GM23338 (cell line): ENCODE measurements around the gene LTB4R.

Experiments used
- CREB1 ChIP-seq: fragments of 250-450 bp; sonication (Bioruptor Pico); IDR thresholded peaks from 2 replicates; pipeline ENCODE4 v1.5.0; 2020; ENCODE audit warnings: low read depth, mild to moderate bottlenecking, moderate library complexity
- EZH2 ChIP-seq: fragments of 200-600 bp; sonication (generic); IDR thresholded peaks from one replicate; pipeline ENCODE4 v1.8.0; 2017; ENCODE audit warnings: antibody characterized with exemption, mild to moderate bottlenecking, low read depth; ENCODE audit not compliant: unreplicated experiment
- EZH2phosphoT487 ChIP-seq: fragments of 200-600 bp; sonication (generic); IDR thresholded peaks from one replicate; pipeline ENCODE4 v1.8.1; 2018; ENCODE audit warnings: antibody characterized with exemption; ENCODE audit not compliant: unreplicated experiment
- JUNB ChIP-seq: IDR thresholded peaks from one replicate; pipeline ENCODE4 v1.6.1; 2016; ENCODE audit warnings: antibody characterized with exemption; ENCODE audit not compliant: unreplicated experiment
- POLR2AphosphoS5 ChIP-seq: IDR thresholded peaks from 2 replicates; pipeline ENCODE4 v1.6.1; 2016; ENCODE audit warnings: antibody characterized with exemption, low read depth
- STAT1 ChIP-seq: IDR thresholded peaks from one replicate; pipeline ENCODE4 v1.6.1; 2016; ENCODE audit warnings: antibody characterized with exemption; ENCODE audit not compliant: unreplicated experiment
- TF ChIP-seq, protein P1 (sequence below), 2 experiments: fragments of 200-600 bp in 1 of 2; sonication (generic) in 1 of 2; conservative IDR thresholded peaks; 2 replicates each; pipeline versions ENCODE4 v1.5.1 to v1.6.1; 2016 to 2017; ENCODE audit warnings: antibody characterized with exemption in 2 of 2, low read depth in 2 of 2, mild to moderate bottlenecking in 2 of 2, moderate library complexity in 1 of 2

DNA sequence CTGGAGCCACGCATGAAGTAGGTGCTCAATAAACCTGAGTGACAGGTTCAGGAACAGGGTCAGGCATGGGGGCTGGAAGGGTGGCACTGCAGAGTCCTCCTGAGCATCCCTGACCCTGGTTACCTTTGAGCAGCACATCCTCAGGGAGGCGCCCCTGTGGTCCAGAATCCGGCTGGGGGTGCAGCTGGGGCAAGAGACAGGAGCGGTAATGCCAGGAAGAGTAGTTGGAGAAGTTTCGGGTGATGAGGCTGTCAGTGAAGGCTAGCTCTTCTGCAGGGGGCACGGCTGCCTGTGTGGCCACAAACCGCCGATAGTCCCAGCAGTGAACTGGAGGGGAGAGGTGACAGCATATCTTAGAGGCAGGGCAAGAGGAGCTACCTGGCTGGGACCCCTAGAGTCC is 41.9 kb upstream of the LTB4R start:
- TF ChIP-seq, protein P1, sequence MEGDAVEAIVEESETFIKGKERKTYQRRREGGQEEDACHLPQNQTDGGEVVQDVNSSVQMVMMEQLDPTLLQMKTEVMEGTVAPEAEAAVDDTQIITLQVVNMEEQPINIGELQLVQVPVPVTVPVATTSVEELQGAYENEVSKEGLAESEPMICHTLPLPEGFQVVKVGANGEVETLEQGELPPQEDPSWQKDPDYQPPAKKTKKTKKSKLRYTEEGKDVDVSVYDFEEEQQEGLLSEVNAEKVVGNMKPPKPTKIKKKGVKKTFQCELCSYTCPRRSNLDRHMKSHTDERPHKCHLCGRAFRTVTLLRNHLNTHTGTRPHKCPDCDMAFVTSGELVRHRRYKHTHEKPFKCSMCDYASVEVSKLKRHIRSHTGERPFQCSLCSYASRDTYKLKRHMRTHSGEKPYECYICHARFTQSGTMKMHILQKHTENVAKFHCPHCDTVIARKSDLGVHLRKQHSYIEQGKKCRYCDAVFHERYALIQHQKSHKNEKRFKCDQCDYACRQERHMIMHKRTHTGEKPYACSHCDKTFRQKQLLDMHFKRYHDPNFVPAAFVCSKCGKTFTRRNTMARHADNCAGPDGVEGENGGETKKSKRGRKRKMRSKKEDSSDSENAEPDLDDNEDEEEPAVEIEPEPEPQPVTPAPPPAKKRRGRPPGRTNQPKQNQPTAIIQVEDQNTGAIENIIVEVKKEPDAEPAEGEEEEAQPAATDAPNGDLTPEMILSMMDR (conservative IDR thresholded peaks at IDR 0.05; ENCODE audit: low read depth in 2 of 2), result no peak
- TF ChIP-seq CREB1 (no peak), EZH2 (no peak), EZH2phosphoT487 (no peak), POLR2AphosphoS5 (no peak), STAT1 (no peak), JUNB (no peak)
